PC-9 (cell line): ENCODE data around the gene CYBRD1. TPM values are rescaled to one million over a fixed set of nuclear protein-coding genes. Genes with fewer than 3 reads are reported as not detected.

Source experiments
- Bru-seq: library from RNA; stranded (reverse); fragments of 400-500 nt; gene quantifications from one replicate; lab custom pipeline; 2021; lab: Mats Ljungman, UMichigan
- BruChase-seq, 2 experiments: library from RNA; stranded (reverse); fragments of 400-500 nt; gene quantifications; one replicate each; lab custom pipeline; 2021; lab: Mats Ljungman, UMichigan
- BruUV-seq: library from RNA; stranded (reverse); fragments of 400-500 nt; replicated peaks from 2 replicates; lab custom pipeline; 2021; lab: Mats Ljungman, UMichigan
- CTCF ChIA-PET: fragments of 300-600 bp; sonication (Branson Sonifier 250); formaldehyde crosslinking; loops from one replicate; lab custom pipeline; 2022; ENCODE audit warnings: antibody characterized with exemption; lab: Charles Lee
- POLR2A ChIA-PET: fragments of 300-600 bp; sonication (Branson Sonifier 250); formaldehyde crosslinking; loops from one replicate; lab custom pipeline; 2022; ENCODE audit warnings: antibody characterized with exemption; ENCODE audit not compliant: unreplicated experiment; lab: Charles Lee
- DNase-seq, 2 experiments: peaks; one replicate each; pipeline versions ENCODE4 v3.0.0 to v3.0.0-alpha.2; 2015 to 2022; ENCODE audit warnings: mixed read lengths in 1 of 2
- H2AFZ ChIP-seq: fragments of 200-600 bp; sonication (generic); 2 replicates; pipeline ENCODE4 v1.8.1; 2017; ENCODE audit warnings: antibody characterized with exemption
- H3F3A ChIP-seq: fragments of 200-600 bp; sonication (generic); 2 replicates; pipeline ENCODE4 v1.8.1; 2017; ENCODE audit warnings: antibody characterized with exemption, mild to moderate bottlenecking, low read depth; ENCODE audit not compliant: insufficient read depth
- H3K27ac ChIP-seq: fragments of 200-600 bp; sonication (generic); 2 replicates; pipeline ENCODE4 v1.6.1; 2016; ENCODE audit warnings: mixed run types
- H3K27me3 ChIP-seq: fragments of 200-600 bp; sonication (generic); 2 replicates; pipeline ENCODE4 v1.6.1; 2016; ENCODE audit warnings: low read depth, mixed run types; ENCODE audit not compliant: insufficient read depth
- H3K36me3 ChIP-seq: fragments of 200-600 bp; sonication (generic); 2 replicates; pipeline ENCODE4 v1.6.1; 2016; ENCODE audit warnings: low read depth, mixed run types
- H3K4me1 ChIP-seq: fragments of 200-600 bp; sonication (generic); replicated peaks from 2 replicates; pipeline ENCODE4 v1.6.1; 2016; ENCODE audit warnings: mixed run types; ENCODE audit not compliant: insufficient read depth
- H3K4me2 ChIP-seq: fragments of 200-600 bp; sonication (generic); 2 replicates; pipeline ENCODE4 v1.6.1; 2017; ENCODE audit warnings: mixed run types
- H3K4me3 ChIP-seq: fragments of 200-600 bp; sonication (generic); 2 replicates; pipeline ENCODE4 v1.6.1; 2016; ENCODE audit warnings: mixed run types
- H3K79me2 ChIP-seq: fragments of 200-600 bp; sonication (generic); 2 replicates; pipeline ENCODE4 v1.6.1; 2017; ENCODE audit warnings: low read depth, mixed run types
- H3K9me2 ChIP-seq: fragments of 200-600 bp; sonication (generic); 2 replicates; pipeline ENCODE4 v1.8.1; 2017; ENCODE audit warnings: mild to moderate bottlenecking; ENCODE audit not compliant: insufficient read depth
- H3K9me3 ChIP-seq: fragments of 200-600 bp; sonication (generic); 2 replicates; pipeline ENCODE4 v1.8.1; 2016; ENCODE audit warnings: low read depth; ENCODE audit not compliant: insufficient read depth
- H4K20me1 ChIP-seq: fragments of 200-600 bp; sonication (generic); 2 replicates; pipeline ENCODE4 v1.8.1; 2017; ENCODE audit not compliant: insufficient read depth
- CTCF ChIP-seq: fragments of 200-600 bp; sonication (generic); conservative IDR thresholded peaks from 2 replicates; pipeline ENCODE4 v1.6.1; 2017; ENCODE audit warnings: mixed run types, antibody characterized with exemption, mild to moderate bottlenecking, moderate library complexity
- EZH2 ChIP-seq: fragments of 200-600 bp; sonication (generic); IDR thresholded peaks from 2 replicates; pipeline ENCODE4 v1.8.0; 2017; ENCODE audit warnings: antibody characterized with exemption, low read depth
- intact Hi-C: fragments of 100-400 bp; cut with micrococcal nuclease; formaldehyde crosslinking; loops from one replicate; pipeline ENCODE4 v1.10.0; 2022; ENCODE audit not compliant: unreplicated experiment
- long read RNA-seq: library from polyadenylated mRNA; stranded (forward); transcript quantifications from one replicate; pipeline ENCODE4 v2.0.0, GENCODE V29; 2022
- total RNA-seq: library from RNA; stranded (reverse); gene quantifications from 2 replicates; pipeline ENCODE4 v1.2.3, GENCODE V29; 2021

The CYBRD1 gene
- total RNA-seq (125 and 132 TPM in 2 replicates), Bru-seq, nascent RNA (percentile 84 among the genes with signal in this experiment), BruChase-seq, experiment 1, labeled RNA remaining after a 2-hour chase (percentile 95 among the genes with signal in this experiment), BruChase-seq, experiment 2, labeled RNA remaining after a 6-hour chase (percentile 93 among the genes with signal in this experiment)
- long read RNA-seq, full-length matches to known transcripts: 68 of 85 reads
- long read RNA-seq, partial matches to known transcripts: 2 of 85 reads
- long read RNA-seq, other reads (novel, unspliced or antisense): 15 of 85 reads

- H2AFZ ChIP-seq: peak within 1 kb of the TSS; percentile 92
- no peaks in the 10 kb centered on the region for H3K27me3 ChIP-seq
- H3K79me2 ChIP-seq: peaks cover 23% of the 10 kb centered on the region
- H3K4me1 ChIP-seq: peaks cover 21% of the 10 kb centered on the region
- peak within 1 kb of the TSS; percentile 81 for H3K27ac ChIP-seq
- DNase-seq: peak; percentile 66 to 92
- H3K9me3 ChIP-seq: no peaks in the 10 kb centered on the region
- ChIA-PET POLR2A (interaction anchor here (0.7 kb wide), 3 partner anchors 30 to 905 kb away, joined by 3 to 4 read pairs (median 3); partner anchors contain the start of gene ITGA6), CTCF (no interaction called here)
- TF ChIP-seq CTCF (no peak), EZH2 (no peak)
- H3K4me2 ChIP-seq: peak within 1 kb of the TSS; percentile 84
- intact Hi-C loops: loop anchor here (1.0 to 10.0 kb wide), 5 partner anchors 88 to 593 kb away; partner anchors contain the start of genes DCAF17, GORASP2 and TLK1
- H3K4me3 ChIP-seq: peak within 1 kb of the TSS; percentile 83
- no peaks in the 10 kb centered on the region for H3K36me3 ChIP-seq
- H3K9me2 ChIP-seq: no peaks in the 10 kb centered on the region
- no TSS peak for BruUV-seq
- peaks cover 23% of the 10 kb centered on the region for H3F3A ChIP-seq
- no peaks in the 10 kb centered on the region for H4K20me1 ChIP-seq
These were observed at the start of gene CYBRD1 for GRCh38 chr2:171522052-171522787. Gene CYBRD1, plus strand, starts transcription at chr2:171522474. Its CDS starts 72 bp downstream, at chr2:171522546.

DNA sequence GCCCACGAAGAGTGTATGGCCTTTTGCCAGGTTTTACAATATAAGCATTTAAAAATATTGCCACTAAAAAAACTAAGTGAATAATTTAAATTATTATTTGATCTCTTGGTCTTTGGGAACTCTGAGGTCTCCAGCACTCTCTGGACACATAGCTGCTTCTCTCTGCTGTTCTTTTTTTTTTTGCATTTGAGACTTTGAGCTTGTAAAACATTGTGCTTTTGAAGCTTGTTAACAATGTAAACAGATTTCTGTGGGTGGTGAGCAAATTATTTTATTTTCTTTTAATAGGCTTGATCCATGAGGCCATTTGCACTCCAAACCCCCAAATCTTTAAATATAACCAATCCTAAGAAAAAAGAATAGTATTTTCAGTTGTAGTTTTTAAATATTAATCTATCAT lies 46.3 kb upstream of the CYBRD1 start:
- no peak for TF ChIP-seq CTCF
- no peak for TF ChIP-seq EZH2
- ChIA-PET POLR2A (no interaction called here), CTCF (no interaction called here)
- H4K20me1 ChIP-seq: no peaks in the 10 kb centered on the region
- H3K36me3 ChIP-seq: no peaks in the 10 kb centered on the region
- no peak overlapping the region for H2AFZ ChIP-seq
- BruUV-seq: no TSS peak
- H3K4me2 ChIP-seq: no peak overlapping the region
- H3K9me2 ChIP-seq: no peaks in the 10 kb centered on the region
- DNase-seq: no peak
- intact Hi-C loops: no loop called here
- H3K27me3 ChIP-seq: no peaks in the 10 kb centered on the region
- no peaks in the 10 kb centered on the region for H3K79me2 ChIP-seq
- no peaks in the 10 kb centered on the region for H3K9me3 ChIP-seq
- no peaks in the 10 kb centered on the region for H3K4me1 ChIP-seq
- H3K27ac ChIP-seq: no peak overlapping the region
- no peaks in the 10 kb centered on the region for H3F3A ChIP-seq
- H3K4me3 ChIP-seq: no peak overlapping the region

DNA sequence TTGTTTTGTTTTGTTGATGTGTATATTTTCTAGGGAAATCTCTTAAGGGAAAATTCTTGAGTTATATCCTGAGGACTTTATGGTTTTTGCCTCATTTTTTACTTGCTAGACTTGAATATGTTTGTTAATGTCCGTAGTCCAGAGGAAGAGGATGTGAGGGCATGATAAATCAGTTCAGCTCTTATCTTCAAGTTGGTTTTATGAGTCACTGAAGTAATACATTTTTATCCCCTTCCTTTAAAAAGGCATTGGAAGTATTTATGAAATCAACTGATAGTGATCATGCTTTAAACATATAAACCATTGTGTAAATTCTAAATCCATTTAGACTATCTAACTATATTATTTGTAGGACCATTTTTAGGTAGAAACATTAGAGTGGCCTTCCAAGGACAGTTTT lies 43.9 kb upstream of the CYBRD1 start:
- Histone ChIP-seq H2AFZ (no peak overlapping the region), H3K4me2 (no peak overlapping the region), H3K79me2 (no peaks in the 10 kb centered on the region), H3K4me1 (no peaks in the 10 kb centered on the region), H3K27ac (no peak overlapping the region), H4K20me1 (no peaks in the 10 kb centered on the region), H3F3A (no peaks in the 10 kb centered on the region), H3K9me2 (no peaks in the 10 kb centered on the region), H3K4me3 (no peak overlapping the region), H3K9me3 (no peaks in the 10 kb centered on the region), H3K36me3 (0 out of 2 replicates have a peak, but pooled peaks cover 4% of the 10 kb centered on the region), H3K27me3 (no peaks in the 10 kb centered on the region)
- POLR2A ChIA-PET: interaction anchor here (0.5 kb wide), 1 partner anchor 1298 kb away, joined by 3 read pairs; no protein-coding TSS in a partner anchor
- CTCF ChIA-PET: interaction anchor here (0.6 kb wide), 1 partner anchor 877 kb away, joined by 12 read pairs; no protein-coding TSS in a partner anchor
- no peak for DNase-seq
- TF ChIP-seq CTCF: no peak
- TF ChIP-seq EZH2: no peak
- no TSS peak for BruUV-seq
- intact Hi-C loops: no loop called here
